Left lung (tissue), 10 donors: Measurements from ENCODE around the gene TCERG1L. TPM values are rescaled to one million over a fixed set of nuclear protein-coding genes. Genes with fewer than 3 reads are reported as not detected.

Experiments used
- ATAC-seq: fragments of 200-7000 bp; cut with Tn5 transposase; one replicate; pipeline ENCODE4 v1.9.1; 2020; ENCODE audit warnings: moderate library complexity
- DNase-seq, 4 donors: peaks; one replicate each; pipeline ENCODE4 v3.0.0-alpha.2; 2013 to 2020
- H3K27ac ChIP-seq, 2 donors: fragments of 200-600 bp; sonication (generic) in 1 of 2; one replicate each; pipeline versions ENCODE4 v1.5.0 to v1.8.0; 2020 to 2021
- H3K27me3 ChIP-seq, 2 donors: fragments of 200-600 bp; sonication (generic) in 1 of 2; one replicate each; pipeline versions ENCODE4 v1.5.0 to v1.8.0; 2020 to 2021
- H3K36me3 ChIP-seq, 2 donors: fragments of 200-600 bp; sonication (generic) in 1 of 2; one replicate each; pipeline versions ENCODE4 v1.5.0 to v1.8.0; 2020 to 2021
- H3K4me1 ChIP-seq, 2 donors: fragments of 200-600 bp; one replicate each; pipeline ENCODE4 v1.8.0; 2021
- H3K4me3 ChIP-seq, 2 donors: fragments of 200-600 bp; sonication (generic) in 1 of 2; one replicate each; pipeline versions ENCODE4 v1.5.0 to v1.8.0; 2020 to 2021; ENCODE audit warnings: mild to moderate bottlenecking in 1 of 2
- H3K9me3 ChIP-seq, 2 donors: fragments of 200-600 bp; sonication (generic) in 1 of 2; one replicate each; pipeline versions ENCODE4 v1.5.0 to v1.8.0; 2020 to 2021
- intact Hi-C, 2 donors: fragments of 100-400 bp; cut with DNase I; formaldehyde crosslinking; loops; one replicate each; pipeline versions ENCODE4 v1.11.2 to v1.14.2; 2022
- polyA plus RNA-seq, 6 donors: library from polyadenylated mRNA; unstranded; fragments of 120-200 nt; gene quantifications; one replicate each; pipeline ENCODE4 v1.2.1, GENCODE V29; 2013; ENCODE audit not compliant: insufficient read length in 6 of 6
- total RNA-seq, 2 donors: library from RNA; stranded (reverse); fragmentation: NEBNext Ultra II Directional; extraction: Animal tissue kit (Norgen Biotek cat#: 25700); gene quantifications; one replicate each; pipeline ENCODE4 v1.2.1, GENCODE V29; 2021
- TF ChIP-seq, protein P1 (sequence below), 2 donors: fragments of 200-600 bp; sonication (generic) in 1 of 2; IDR thresholded peaks; one replicate each; pipeline versions ENCODE4 v1.5.0 to v1.8.0; 2021; ENCODE audit warnings: antibody characterized with exemption in 2 of 2
- donor health status: DM: no; HTN: yes; CAD: no.
- donor health status: DM: no; HTN: no; CAD: no.

The TCERG1L gene
- total and polyA plus RNA-seq, 8 donors = 0.35 to 0.72 (median 0.48) TPM; not detected in 2

DNA sequence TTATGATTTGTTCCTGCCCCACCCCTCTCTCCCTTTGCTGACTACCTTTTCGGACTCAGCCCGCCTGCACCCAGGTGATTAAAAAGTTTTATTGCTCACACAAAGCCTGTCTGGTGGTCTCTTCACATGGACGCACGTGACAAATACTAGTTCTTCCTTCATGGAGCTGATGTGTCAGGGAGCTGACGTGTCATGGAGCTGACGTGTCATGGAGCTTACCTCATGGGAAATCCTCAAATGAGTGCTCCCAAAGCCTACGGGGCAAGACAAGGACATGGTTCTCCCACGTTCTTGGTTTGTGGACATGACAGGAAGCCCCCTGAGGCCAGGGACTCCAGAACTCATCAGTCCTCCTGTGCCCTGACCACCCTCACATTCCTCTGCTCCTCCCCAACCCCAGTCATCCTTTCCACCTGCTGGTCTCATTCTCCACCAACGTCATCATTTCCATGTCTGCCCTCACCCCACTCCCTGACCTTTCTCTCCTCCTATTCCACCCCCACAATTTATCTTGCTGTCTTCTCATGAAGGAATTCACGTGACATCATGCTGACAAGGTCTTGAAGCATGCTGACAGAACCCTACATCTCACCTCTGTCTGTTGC is 261.3 kb downstream of the TCERG1L start:
- Histone ChIP-seq H3K4me1 (no peaks in the 10 kb centered on the region), H3K4me3 (no peak overlapping the region), H3K27ac (no peak overlapping the region), H3K36me3 (no peaks in the 10 kb centered on the region), H3K9me3 (no peaks in the 10 kb centered on the region), H3K27me3 (peaks cover 0 to 11% of the 10 kb centered on the region in 2 donors)
- DNase-seq = no peak
- intact Hi-C loops = no loop called here
- TF ChIP-seq, protein P1, sequence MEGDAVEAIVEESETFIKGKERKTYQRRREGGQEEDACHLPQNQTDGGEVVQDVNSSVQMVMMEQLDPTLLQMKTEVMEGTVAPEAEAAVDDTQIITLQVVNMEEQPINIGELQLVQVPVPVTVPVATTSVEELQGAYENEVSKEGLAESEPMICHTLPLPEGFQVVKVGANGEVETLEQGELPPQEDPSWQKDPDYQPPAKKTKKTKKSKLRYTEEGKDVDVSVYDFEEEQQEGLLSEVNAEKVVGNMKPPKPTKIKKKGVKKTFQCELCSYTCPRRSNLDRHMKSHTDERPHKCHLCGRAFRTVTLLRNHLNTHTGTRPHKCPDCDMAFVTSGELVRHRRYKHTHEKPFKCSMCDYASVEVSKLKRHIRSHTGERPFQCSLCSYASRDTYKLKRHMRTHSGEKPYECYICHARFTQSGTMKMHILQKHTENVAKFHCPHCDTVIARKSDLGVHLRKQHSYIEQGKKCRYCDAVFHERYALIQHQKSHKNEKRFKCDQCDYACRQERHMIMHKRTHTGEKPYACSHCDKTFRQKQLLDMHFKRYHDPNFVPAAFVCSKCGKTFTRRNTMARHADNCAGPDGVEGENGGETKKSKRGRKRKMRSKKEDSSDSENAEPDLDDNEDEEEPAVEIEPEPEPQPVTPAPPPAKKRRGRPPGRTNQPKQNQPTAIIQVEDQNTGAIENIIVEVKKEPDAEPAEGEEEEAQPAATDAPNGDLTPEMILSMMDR (IDR thresholded peaks at IDR 0.05) = no peak
- no peak for ATAC-seq

DNA sequence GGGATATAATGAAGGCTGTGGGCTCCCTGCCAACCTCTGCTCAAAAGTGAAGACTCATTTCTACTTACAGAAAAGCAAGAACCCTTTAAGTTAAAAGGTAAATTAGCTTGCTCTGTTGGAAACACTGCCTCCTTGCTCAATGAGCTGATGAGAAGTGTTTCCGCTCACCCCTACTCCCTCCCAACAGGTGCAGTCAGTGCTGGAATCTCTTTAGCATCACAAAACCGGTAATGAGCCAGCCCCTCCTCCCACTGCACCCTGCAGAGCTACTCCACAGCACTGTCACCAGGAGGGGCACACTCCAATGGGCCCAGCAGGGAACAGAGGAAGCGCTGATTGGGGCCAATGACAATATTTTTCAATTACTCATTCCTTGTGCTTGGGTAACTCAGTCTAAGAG is 262.5 kb downstream of the TCERG1L start:
- DNase-seq = peak in 1 of 4 donors; percentile 35
- intact Hi-C loops = no loop called here
- no peak overlapping the region for H3K4me3 ChIP-seq

DNA sequence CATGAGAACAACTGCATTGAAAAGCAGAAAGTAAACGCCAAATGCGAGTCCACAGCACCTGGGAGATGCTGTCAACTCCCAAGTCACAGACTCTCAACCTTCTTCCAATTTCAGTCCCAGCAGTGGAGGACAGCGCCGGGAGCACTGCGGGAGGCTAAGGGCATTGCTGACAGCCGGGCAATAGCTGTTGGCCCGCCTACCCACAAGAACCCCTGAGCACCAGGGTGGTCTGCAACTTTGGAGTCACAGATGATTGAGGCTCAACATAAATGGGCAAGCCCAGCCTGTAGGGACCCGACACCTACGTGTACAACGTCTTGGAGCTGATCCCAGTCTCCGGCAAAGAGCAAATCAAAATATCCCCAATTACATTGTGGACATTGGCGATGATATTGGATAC is 262.9 kb downstream of the TCERG1L start:
- no peaks in the 10 kb centered on the region for H3K4me1 ChIP-seq
- DNase-seq (no peak), ATAC-seq (no peak)
- TF ChIP-seq, protein P1 (IDR thresholded peaks at IDR 0.05) = no peak
- no peak overlapping the region for H3K4me3 ChIP-seq
- H3K36me3 ChIP-seq = no peaks in the 10 kb centered on the region
- intact Hi-C loops = no loop called here
- peaks cover 0 to 21% of the 10 kb centered on the region in 2 donors for H3K27me3 ChIP-seq
- no peak overlapping the region for H3K27ac ChIP-seq
- no peaks in the 10 kb centered on the region for H3K9me3 ChIP-seq

More for the DNA sequence above, 262.5 kb downstream of the TCERG1L start:
- no peaks in the 10 kb centered on the region for H3K9me3 ChIP-seq
- H3K27ac ChIP-seq = no peak overlapping the region
- TF ChIP-seq, protein P1 (IDR thresholded peaks at IDR 0.05) = no peak
- H3K4me1 ChIP-seq = no peaks in the 10 kb centered on the region
- ATAC-seq = no peak
- H3K36me3 ChIP-seq = no peaks in the 10 kb centered on the region
- H3K27me3 ChIP-seq = peaks cover 0 to 17% of the 10 kb centered on the region in 2 donors

DNA sequence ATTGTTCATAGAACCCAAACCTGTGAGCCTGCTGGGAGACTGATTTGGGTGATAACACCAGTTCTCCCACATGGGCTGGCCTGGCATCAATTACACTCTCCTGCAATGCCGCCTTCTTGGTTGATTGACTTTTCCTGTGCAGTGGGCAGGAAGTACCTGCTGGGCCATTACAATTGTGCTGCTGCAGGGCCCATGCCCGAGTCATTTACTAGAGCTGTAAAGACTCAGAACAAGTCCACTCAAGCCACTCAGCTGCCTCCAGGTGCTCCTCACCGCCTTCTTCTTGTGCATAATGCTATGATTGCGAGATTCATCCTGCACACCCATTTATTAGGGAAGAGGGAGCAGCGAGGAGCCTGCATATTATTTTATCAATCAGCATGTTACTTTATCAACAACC is 264.0 kb downstream of the TCERG1L start:
- ATAC-seq = no peak
- H3K9me3 ChIP-seq = no peaks in the 10 kb centered on the region
- TF ChIP-seq, protein P1 (IDR thresholded peaks at IDR 0.05) = no peak
- H3K27me3 ChIP-seq = peaks cover 0 to 27% of the 10 kb centered on the region in 2 donors
- no peak overlapping the region for H3K27ac ChIP-seq
- DNase-seq = no peak
- no peaks in the 10 kb centered on the region for H3K4me1 ChIP-seq
- no peak overlapping the region for H3K4me3 ChIP-seq
- intact Hi-C loops = no loop called here
- no peaks in the 10 kb centered on the region for H3K36me3 ChIP-seq

DNA sequence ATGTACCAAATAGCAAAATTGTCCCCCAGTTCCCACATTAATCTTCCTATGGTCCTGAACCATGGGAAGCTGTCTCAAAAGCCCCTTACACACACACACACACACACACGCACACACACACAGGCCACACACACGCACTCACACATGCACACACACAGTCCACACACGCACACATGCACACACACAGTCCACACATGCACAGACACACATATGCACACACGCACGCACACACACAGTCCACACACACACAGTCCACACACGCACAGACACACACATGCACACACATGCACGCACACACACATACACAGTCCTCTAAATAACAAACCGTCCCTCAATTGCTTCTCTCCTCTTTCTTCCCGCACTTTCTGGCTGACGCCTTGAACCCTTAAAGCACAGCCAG is 265.3 kb downstream of the TCERG1L start:
- H3K27ac ChIP-seq = no peak overlapping the region
- no peaks in the 10 kb centered on the region for H3K4me1 ChIP-seq
- no peak for ATAC-seq
- intact Hi-C loops = no loop called here
- no peak for DNase-seq
- H3K36me3 ChIP-seq = no peaks in the 10 kb centered on the region
- TF ChIP-seq, protein P1 (IDR thresholded peaks at IDR 0.05) = no peak
- peaks cover 0 to 3% of the 10 kb centered on the region in 2 donors for H3K9me3 ChIP-seq
- H3K27me3 ChIP-seq = peaks cover 0 to 27% of the 10 kb centered on the region in 2 donors
- H3K4me3 ChIP-seq = no peak overlapping the region
